Stimulated activated CD4-positive, alpha-beta T cell treated with anti-CD3 and anti-CD28 coated beads, Interleukin-2, amount 100 ng/mL, for 48 hours (primary cell): Measurements from ENCODE around the gene EEIG2.
A peak's percentile ranks its signal among the peaks of the same experiment; 100 is the strongest.

Experiments
- DNase-seq, 2 donors: peaks; one replicate each; pipeline ENCODE4 v3.0.0-alpha.2; 2020

The EEIG2 gene

DNA sequence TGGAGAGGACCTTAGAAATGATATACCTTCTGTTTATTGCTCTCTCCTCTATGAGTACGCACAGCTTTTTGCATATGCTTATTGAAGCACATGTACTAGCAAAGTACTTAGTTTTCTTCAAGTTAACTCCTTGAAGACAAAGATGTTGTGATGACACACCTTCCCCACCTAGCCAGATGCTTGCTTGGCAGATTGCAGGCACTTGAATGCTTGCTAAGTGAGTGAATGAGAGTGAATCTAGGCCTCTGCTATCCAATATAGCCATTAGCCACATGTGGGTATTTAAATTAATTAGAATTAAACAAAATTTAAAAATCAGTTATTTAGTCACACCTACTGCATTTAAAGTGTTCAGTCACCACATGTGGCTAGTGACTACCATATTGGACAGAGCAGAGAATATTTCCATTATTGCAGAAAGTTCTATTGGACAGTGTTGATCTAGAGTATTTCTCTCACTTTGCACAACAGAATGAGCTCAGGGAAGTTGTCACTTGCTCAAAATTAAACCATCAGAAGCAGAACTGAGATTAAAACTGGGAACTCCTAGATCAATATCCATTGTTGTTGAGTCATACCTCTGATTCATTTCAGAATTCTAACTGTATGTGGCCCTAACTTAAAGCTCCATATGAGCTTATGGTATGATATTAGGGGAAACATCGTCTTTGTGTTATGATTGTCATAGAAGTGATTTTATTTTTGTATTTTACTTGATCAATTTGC is 8.6 kb upstream of the EEIG2 start:
- no peak for DNase-seq

DNA sequence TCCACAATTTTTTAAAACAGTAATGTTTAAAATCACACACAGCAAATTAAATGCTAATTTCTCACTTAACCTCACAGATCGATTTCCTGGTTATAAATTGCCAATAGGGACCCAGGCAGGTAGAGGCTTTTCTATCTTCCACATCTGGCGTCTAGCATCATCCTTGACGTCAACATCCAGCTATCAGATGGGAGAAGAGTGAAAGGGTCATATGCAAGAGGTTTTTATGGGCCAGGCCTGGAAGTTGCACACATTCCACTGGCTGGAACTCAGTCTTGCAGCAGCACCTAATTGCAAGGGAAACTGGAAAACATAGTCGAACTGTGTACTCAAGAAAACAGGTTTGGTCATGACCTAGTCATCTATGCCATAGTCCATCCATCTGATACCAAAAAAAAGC is 6.0 kb upstream of the EEIG2 start:
- no peak for DNase-seq

DNA sequence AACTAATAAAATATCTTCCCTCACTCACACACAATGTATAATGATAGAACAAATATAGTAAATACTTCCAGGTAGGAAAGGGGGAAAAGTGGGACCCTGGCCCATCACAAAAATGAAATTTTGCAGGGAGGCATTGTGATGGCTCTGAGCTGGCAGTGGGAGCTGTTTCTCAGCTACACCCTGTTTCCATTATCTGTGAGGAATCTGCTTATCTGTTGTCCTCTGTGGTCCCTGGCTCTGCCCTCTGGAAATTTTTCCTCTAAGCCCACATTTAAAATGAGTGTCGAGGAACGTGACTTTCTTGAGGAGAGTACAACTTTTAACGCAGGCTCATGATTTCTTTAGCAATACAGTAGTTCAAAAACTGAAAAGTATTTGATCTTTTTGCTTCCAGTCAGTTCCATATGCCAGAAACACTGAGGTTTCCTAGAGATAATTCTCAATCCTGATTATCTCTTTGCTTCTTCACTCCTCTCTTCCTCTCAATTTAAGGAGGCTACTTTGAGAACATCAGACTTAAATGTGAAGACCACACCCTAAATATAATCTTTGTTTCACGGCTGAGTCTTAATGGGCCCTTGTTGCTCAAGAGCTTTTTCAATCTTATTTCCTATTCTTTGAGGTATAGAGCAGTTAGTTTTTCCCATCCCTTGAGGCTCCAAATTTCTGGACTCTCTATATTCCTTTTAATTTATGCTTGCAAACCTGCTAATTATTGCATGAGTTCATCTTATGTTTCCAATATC is 5.0 kb upstream of the EEIG2 start:
- DNase-seq = no peak

DNA sequence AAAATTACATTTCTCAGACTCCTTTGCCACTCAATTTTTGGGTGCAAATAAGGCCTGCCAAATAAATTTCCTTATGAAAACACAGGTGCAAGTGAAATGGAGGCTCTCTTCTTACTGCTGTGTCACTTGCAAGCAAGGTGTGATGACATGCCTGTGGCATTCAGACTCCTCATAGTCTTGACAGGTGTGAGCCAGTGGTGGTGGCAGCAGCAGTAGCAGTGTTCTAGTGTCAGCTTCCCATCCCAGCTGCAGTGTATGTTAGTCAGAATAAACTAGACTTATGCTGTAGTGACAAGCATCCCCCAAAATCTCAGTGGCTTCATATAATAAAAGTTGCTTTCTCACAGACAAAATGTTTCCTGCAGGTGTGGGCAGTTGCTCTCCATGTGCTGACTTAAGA is 3.8 kb upstream of the EEIG2 start:
- no peak for DNase-seq

DNA sequence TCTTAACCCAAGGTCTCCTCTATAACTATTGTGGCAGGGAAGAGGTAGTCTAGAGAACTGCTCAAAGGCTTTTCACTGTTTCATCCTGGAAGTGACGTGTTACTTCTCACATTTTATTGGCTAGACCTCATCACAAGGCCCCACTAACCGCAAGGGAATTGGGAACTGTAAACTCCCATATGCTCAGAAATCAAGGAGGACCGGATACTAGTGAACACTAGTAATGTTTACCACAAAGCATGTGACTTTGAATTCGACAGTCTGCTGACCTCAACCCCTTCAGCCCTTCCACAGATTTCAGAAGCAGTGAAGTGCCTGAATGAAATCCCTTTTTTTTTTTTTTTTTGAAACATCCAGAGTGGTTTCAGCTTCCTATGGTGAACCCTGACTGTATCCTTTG is 3.4 kb upstream of the EEIG2 start:
- no peak for DNase-seq

DNA sequence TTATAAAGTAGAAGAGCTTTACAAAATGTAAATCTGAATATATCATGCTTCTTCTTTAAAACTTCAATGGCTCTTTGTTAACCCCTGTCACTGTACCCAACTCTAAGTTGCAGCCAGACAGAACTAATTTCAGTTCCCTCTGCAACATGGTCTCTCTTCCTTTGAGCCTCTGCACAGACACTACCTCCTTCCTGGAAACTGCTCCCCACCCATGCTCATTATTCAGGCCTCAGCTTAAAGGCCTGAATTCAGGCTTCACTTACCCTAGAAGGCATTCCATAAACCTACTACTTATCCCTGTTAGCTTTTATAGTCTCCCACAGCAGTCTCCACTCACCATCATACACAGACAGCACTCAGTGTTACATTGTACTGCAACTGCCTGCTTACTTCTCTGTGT is 2.6 kb upstream of the EEIG2 start:
- DNase-seq = no peak

DNA sequence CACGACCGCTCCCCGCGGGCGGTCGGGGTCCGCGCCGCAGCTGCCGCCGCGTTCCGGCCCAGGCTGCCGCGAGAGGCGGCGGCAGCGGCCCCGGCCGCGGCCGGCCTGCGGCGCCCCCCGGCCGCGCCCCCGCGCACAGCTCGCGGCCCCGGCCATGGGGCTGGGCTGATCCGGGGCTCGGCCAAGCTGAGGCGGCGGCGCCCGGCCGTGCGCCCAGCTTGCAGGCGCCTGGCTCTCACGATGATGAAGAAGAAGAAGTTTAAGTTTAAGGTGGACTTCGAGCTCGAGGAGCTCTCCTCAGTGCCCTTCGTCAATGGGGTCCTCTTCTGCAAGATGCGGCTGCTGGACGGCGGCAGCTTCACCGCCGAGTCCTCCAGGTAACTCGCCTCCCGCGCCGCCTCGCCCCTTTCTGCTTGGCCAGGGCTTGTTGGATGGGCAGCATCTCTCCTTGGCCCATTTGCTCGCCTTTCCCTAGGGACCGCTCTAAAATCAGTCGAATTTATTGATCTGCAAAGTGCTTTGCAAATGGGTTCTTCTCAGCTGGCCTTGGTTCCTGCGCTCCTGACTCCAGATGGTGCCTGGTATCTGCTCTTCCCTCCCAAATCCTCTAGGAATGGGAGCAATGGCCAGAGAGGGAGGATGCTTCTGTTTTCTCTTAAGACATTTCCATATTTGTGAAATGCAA is 431 bp downstream of the EEIG2 start:
- DNase-seq = peak; percentile 19 to 21

DNA sequence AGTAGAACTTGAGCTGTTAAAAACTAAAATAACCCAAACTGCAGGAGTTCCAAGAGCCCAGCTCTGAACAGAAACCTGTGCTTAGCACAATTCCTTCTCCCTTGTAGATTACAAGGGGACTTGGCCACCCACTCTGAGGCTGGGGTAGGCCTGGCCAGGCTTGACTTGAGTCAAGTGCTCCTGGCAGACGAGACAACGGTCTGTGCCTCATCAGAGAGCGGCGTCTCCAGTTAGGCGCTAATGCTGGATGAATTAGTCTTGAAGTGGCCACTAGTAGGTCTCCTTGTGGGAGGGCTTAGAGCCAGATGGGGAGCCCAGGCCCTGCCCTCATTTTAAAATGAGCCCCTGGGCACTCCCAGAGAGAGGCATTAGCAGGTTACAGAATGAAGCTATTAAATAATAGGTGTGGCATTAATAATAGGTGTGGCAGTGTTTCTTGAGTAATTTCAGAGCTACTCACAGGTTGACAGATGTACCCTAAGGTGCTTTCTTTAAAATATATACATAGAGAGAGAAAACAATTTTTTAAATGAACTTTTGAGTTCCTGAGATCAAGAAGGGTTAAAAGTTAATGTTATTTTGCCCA is 1.1 kb downstream of the EEIG2 start:
- peak; percentile 28 to 34 for DNase-seq

DNA sequence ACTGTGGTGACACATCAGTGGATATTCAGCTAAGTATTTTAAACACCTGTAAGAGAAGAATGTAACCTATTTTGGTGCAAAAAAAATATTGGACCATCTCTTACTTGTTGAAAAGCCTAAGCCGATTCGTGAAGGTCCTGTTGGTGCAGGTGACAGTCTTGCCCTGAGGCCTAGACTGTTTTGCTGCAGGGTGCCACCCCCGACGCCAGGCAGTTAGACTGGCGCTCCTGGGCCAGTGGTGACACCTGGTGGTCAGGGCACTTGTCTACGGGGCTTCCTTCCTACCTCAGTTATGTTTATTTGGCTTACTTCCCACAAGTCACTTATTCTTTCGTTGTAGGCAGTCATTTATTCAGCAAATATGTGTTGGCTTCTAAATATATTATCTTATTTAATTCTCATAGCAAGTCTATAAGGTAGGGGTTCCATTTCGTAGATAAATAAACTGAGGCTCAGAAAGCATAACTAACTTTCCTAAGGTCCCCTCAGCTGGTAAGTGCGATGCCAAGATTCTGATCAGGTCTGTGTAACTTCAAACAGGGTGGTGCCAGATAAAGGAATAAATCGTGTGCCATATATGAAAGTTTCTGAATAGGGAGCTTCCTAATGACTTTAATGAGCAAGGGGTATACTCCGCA is 1.9 kb downstream of the EEIG2 start:
- DNase-seq = peak; percentile 73 to 74

DNA sequence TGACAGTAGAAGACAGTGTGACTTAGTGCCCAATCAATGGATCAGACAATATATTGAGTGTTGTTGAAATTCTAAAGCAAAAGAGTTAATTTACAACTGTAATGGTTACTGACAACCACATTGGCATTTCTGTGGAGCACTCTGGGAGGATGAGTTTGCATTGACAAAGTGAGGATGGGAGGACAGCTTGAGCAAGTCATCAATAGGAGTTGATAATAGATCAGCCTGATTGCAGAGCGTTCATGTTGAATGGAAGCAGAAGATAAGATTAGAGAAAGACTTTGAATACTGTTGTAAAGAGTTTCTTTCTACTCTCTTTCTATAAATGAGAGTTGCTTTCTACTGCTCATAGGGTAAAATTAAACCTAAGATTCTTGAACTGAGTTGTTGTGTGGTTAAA is 3.9 kb downstream of the EEIG2 start:
- no peak for DNase-seq

DNA sequence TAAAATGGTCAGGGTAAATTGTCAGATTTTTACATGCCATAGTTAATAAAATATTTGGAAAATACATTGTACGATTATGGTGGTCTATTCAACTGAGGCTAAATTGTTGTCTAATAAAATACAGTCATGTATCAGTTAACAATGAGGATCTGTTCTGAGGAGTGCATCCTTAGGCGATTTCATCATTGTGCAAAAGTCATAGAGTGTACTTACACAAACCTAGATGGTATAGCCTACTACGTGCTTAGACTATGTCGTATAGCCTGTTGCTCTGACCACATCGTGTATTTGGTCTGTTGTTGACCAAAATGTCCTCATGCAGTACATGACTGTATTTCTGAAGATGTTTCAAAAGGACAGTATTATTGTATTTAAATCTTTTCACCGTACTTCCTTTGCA is 5.2 kb downstream of the EEIG2 start:
- no peak for DNase-seq

DNA sequence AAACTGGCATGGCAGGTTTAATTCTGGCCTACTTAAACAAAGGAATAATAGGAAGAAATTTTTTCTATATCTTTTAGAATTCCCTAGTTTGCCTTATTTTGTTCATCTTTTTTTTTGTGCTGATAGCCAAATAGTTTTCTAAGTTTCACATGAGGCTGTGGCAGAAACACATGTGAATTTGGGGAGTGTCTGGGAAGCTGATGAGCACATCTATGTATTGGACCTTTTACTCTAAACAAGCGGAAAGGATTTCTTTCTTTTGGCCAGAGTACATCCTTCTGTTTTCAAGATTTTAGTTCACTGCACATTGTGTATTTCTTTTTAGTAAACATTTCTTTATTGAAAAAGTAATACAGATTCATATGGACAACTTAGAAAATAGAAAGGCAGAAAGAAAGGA is 5.6 kb downstream of the EEIG2 start:
- no peak for DNase-seq

DNA sequence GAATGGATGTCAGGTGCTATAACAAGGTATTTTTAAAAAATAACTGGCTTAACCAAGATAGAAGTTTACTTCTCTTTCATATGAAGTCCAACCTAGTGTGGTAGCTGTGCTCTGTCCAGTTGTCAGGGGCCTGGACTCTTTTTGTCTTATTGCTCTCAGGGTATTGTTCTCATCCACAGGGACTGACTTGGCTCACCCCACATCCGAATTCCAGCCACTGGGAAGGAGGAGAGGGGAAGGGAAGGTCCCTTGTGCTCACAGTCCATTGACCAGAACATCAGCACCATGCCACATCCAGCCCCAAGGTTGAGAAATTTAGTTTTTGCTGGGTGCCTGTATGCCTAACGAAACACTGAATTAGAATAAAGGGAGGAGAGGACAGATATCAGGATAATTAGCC is 8.7 kb downstream of the EEIG2 start:
- DNase-seq = no peak

DNA sequence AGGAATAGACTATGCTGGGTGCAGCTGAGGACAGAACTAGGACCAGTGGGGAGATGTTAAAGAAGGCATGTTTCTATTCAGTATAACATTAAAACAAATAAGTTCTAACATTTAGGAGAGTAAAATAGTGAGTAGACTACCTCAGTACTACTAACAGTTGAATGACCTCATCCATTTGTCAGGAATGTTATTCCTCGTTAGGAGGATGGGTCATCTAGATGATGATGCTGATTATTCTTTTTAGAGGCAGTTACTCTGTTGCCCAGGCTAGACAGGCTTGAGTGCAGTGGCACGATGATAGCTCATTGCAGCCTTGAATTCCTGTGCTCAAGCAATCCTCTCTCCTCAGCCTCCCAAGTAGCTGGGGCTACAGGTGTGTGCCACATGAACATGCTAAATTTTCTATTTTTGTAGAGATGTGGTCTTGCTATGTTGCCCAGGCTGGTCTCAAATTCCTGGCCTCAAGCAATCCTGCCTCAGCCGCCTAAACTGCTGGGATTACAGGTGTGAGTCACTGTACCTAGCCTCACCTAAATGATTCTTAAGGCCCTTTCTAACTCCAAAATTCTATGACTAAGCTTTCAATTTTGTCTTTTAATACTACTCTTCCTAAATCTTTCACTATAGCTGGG is 9.3 kb downstream of the EEIG2 start:
- DNase-seq = no peak

DNA sequence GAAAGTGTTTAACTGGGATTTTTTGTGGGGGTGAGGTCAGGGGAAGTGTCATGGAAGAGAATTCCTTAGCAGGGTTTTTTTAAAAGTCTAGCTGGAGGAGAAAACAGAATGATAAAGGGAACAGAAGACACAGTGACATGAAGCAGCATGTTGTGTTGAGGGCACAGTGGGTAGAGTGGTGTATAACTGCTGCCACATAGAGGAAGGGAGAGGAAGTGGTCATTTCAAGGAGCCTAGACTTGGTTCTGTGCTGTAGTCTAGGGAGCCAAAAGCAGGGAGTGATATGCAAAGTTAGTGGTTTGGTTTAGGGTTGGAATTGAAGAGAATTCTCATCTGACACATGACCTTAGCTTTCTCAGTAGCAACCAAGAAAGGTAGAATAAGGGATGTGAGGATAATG is 10.2 kb downstream of the EEIG2 start:
- DNase-seq = no peak

DNA sequence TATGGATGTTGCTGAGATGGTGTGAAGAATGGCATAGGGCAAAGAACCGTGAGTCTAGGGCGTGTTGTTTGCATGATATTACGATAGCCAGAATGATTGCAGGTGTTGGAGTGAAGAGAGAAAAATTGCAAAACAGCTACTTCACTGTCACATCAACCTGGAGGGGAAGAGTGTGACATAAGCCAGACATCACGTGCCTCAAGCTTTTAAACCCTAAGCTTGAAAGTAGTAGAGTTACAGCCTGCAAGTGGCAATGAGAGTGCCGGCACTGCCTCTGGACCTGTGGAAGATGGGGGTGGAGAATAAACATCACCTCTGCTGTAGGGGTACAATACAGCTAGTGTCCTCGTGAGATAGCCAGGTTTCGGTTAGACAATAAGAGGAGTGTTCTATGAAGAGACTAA is 11.1 kb downstream of the EEIG2 start:
- DNase-seq = no peak

DNA sequence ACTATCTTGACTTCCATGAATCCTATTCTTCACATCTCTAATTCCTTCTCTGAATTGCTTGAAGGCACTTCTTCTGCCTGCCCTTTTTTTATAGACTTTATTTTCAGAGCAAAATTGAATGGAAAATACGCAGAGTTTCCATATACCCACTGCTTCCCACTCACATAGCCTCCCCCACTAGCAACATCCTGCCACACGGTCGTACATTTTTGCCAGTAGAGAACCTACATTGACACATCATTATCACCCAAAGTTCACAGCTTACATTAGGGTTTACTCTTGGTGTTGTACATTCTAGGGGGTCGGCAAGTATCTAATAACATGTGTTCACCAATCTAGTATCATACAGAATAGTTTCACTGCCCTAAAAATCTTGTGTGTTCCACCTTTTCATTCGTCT is 12.3 kb downstream of the EEIG2 start:
- no peak for DNase-seq

DNA sequence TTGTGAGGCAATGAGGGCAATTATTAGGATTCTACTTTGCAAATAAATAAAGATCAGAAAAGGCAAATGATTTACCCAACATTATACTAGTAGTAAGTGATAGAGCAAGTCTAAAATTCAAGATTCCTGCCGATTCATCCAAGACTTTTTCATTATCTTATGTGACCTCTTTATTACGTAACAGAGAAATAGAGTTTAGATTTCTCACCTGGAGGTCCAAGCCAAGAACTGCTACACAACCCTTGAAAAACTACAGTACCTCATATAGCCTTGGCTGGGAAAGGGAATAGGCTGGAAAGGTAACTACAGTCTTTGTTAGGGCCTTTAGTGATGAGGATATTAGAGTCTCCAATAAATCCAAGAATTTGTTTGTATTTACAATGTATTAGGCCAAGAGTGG is 13.3 kb downstream of the EEIG2 start:
- DNase-seq = no peak

DNA sequence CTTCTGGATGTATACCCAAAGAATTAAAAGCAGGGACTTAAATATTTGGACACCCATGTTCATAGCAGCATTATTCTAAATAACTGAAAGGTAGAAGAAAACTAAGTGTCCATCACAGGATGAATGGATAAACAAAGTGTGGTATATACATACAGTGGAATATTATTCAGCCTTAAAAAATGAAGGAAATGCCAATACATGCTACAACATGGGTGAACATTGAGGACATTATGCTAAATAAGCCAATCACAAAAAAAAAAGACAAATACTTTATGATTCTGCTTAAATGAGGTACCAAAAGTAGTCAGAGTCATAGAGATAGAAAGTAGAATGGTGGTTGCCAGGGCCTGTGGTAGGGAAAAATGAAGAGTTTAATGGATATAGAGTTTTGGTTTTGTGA is 14.1 kb downstream of the EEIG2 start:
- DNase-seq = no peak

DNA sequence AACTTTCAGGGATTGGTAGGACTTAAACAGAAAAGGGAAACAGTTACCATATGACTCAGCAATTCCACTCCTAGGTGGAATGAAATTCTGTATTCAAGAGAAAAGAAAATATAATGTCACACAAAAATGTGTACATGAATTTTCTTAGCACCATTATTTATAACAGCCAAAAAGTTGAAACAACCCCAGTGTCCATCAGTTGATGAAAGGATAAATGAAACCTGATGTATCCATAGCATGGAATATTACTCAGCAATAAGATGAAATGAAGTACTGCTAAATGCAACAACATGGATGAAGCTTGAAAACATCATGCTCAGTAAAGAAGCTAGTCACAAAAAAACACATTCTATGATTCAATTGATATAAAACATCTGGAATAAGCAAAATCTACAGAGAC is 15.5 kb downstream of the EEIG2 start:
- no peak for DNase-seq

DNA sequence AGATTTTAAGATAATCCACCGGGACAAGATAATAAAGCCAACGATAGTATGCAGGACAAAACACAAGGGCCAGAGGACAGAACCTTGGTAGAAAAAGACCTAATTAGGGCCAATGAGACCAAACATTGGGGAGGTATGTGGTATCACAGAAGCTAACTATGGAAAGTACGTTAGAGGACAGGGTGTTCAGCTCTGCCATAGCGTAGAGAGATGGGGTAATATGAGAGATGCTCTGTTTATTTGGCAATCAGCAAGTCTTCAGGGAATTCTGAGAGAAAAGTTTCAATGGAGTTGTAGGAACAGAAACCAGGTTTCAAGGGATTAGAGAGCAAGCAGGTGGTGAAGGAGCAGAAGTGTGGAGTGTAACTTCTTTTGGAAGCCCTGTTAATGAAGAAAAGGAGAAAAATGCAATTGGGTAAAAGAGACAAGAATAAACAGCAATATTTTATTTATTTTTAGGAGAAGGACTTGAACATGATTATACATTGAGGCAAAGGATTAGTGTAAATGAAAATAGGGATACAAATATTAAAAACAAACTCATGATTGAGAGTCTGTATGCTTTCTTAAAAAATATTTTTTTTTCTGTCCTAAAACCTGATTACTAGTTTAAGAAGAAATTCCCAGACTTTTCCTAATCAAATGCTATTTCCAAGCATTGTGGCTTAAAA is 24.0 kb downstream of the EEIG2 start:
- DNase-seq = no peak

DNA sequence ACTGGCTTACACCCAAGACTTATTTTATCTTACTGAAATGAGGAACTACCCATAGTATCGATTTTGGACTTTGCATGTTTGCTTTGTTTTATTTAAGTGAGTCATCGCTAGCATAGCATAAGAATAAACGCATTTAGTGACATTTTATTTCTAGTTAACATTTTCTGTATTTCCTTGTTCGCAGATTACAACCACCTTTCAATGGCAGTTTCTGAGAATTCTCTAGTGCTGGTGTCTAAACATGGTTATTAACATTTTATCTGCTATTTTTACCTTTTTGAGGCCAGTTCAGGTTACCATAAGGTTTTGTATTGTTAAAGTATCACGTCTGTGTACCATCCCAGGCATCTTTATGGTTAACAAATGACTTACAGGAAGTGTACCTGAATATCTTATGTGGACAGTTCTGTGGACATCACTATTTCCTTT is 24.5 kb downstream of the EEIG2 start:
- no peak for DNase-seq
